Measurements from ENCODE around the gene SAPCD2. TPM values are rescaled to one million over a fixed set of nuclear protein-coding genes. Genes with fewer than 3 reads are reported as not detected.
A peak's percentile ranks its signal among the peaks of the same experiment; 100 is the strongest.

SAPCD2 gene
- total RNA-seq, 1 donor from 2014 or later = 13.5 TPM

- TF ChIP-seq CTCF (IDR thresholded peaks at IDR 0.05; ENCODE audit: partially characterized antibody, unreplicated experiment) = no peak
- peaks cover 4% of the 10 kb centered on the region for H3K9me3 Mint-ChIP-seq (ENCODE audit: unreplicated experiment)
- peaks cover 10% of the 10 kb centered on the region for H3K27me3 Mint-ChIP-seq (ENCODE audit: unreplicated experiment)
- DNase-seq = no peak
- H3K36me3 Mint-ChIP-seq (ENCODE audit: unreplicated experiment) = no peaks in the 10 kb centered on the region
- H3K4me3 Mint-ChIP-seq (ENCODE audit: unreplicated experiment) = no peak overlapping the region
- H3K4me1 Mint-ChIP-seq (ENCODE audit: low read depth, unreplicated experiment) = peaks cover 2% of the 10 kb centered on the region
- no peak overlapping the region for H3K27ac Mint-ChIP-seq (ENCODE audit: unreplicated experiment)
These were observed 44.0 kb downstream of the SAPCD2 start for GRCh38 chr9:137026384-137026783.

GRCh38 chr9:137025517-137025966, 44.8 kb downstream of the SAPCD2 start:
- Mint-ChIP-seq H3K4me3 (ENCODE audit: unreplicated experiment) (no peak overlapping the region), H3K4me1 (ENCODE audit: low read depth, unreplicated experiment) (peaks cover 2% of the 10 kb centered on the region), H3K27me3 (ENCODE audit: unreplicated experiment) (peaks cover 10% of the 10 kb centered on the region), H3K27ac (ENCODE audit: unreplicated experiment) (no peak overlapping the region), H3K9me3 (ENCODE audit: unreplicated experiment) (peaks cover 4% of the 10 kb centered on the region), H3K36me3 (ENCODE audit: unreplicated experiment) (no peaks in the 10 kb centered on the region)
- DNase-seq = no peak
- TF ChIP-seq CTCF (IDR thresholded peaks at IDR 0.05; ENCODE audit: partially characterized antibody, unreplicated experiment) = no peak

DNA sequence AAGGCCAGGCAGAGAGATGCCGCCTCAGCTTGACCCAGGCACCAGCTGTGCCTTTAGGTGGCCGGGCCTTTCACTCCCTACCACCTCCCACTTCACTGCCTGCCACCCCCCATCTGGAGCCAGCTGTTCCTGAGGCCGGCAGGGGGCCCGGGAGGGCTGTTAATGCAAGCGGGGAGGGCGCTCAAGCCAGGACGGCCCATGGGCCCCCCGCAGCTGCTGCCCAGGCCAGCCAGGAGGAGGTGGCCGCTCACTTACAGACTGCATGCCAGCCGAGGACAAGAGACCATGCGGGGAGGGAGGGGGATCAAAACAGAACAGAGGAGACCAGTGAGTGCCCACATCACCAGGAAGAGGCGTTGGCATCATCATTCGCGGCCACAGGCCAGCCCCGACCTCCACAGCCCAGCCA, 46.8 kb downstream of the SAPCD2 start:
- H3K4me1 Mint-ChIP-seq (ENCODE audit: low read depth, unreplicated experiment) = peaks cover 2% of the 10 kb centered on the region
- peaks cover 4% of the 10 kb centered on the region for H3K9me3 Mint-ChIP-seq (ENCODE audit: unreplicated experiment)
- no peak for DNase-seq
- no peak overlapping the region for H3K27ac Mint-ChIP-seq (ENCODE audit: unreplicated experiment)
- H3K4me3 Mint-ChIP-seq (ENCODE audit: unreplicated experiment) = no peak overlapping the region
- H3K36me3 Mint-ChIP-seq (ENCODE audit: unreplicated experiment) = no peaks in the 10 kb centered on the region
- peaks cover 4% of the 10 kb centered on the region for H3K27me3 Mint-ChIP-seq (ENCODE audit: unreplicated experiment)
- no peak for TF ChIP-seq CTCF (IDR thresholded peaks at IDR 0.05; ENCODE audit: partially characterized antibody, unreplicated experiment)

GRCh38 chr9:137023157-137023556, 47.2 kb downstream of the SAPCD2 start:
- Mint-ChIP-seq H3K4me1 (ENCODE audit: low read depth, unreplicated experiment) (peaks cover 2% of the 10 kb centered on the region), H3K9me3 (ENCODE audit: unreplicated experiment) (peaks cover 4% of the 10 kb centered on the region), H3K27ac (ENCODE audit: unreplicated experiment) (no peak overlapping the region), H3K4me3 (ENCODE audit: unreplicated experiment) (peak overlapping the region; percentile 38), H3K36me3 (ENCODE audit: unreplicated experiment) (no peaks in the 10 kb centered on the region), H3K27me3 (ENCODE audit: unreplicated experiment) (peaks cover 4% of the 10 kb centered on the region)
- no peak for TF ChIP-seq CTCF (IDR thresholded peaks at IDR 0.05; ENCODE audit: partially characterized antibody, unreplicated experiment)
- no peak for DNase-seq

- H3K36me3 Mint-ChIP-seq (ENCODE audit: unreplicated experiment) = no peaks in the 10 kb centered on the region
- no peak for TF ChIP-seq CTCF (IDR thresholded peaks at IDR 0.05; ENCODE audit: partially characterized antibody, unreplicated experiment)
- no peak overlapping the region for H3K4me3 Mint-ChIP-seq (ENCODE audit: unreplicated experiment)
- H3K4me1 Mint-ChIP-seq (ENCODE audit: low read depth, unreplicated experiment) = peaks cover 2% of the 10 kb centered on the region
- H3K27me3 Mint-ChIP-seq (ENCODE audit: unreplicated experiment) = peaks cover 4% of the 10 kb centered on the region
- DNase-seq = no peak
- H3K27ac Mint-ChIP-seq (ENCODE audit: unreplicated experiment) = no peak overlapping the region
- peaks cover 4% of the 10 kb centered on the region for H3K9me3 Mint-ChIP-seq (ENCODE audit: unreplicated experiment)
These were observed 47.7 kb downstream of the SAPCD2 start for GRCh38 chr9:137022662-137023008.

All from glutamatergic neuron (in vitro differentiated cells).